Endothelial cell (in vitro differentiated cells): Measurements from ENCODE around the gene DQX1. TPM values are rescaled to one million over a fixed set of nuclear protein-coding genes. Genes with fewer than 3 reads are reported as not detected.

ENCODE experiments used
- DNase-seq: peaks from one replicate; pipeline ENCODE4 v3.0.0; 2021; ENCODE audit warnings: low spot score
- H3K27ac Mint-ChIP-seq: one replicate; pipeline ENCODE4 v1.8.0; 2021; ENCODE audit warnings: mixed read lengths, inconsistent platforms; ENCODE audit not compliant: unreplicated experiment
- H3K27me3 Mint-ChIP-seq: one replicate; pipeline ENCODE4 v1.8.0; 2021; ENCODE audit warnings: mild to moderate bottlenecking, moderate library complexity, mixed read lengths, inconsistent platforms; ENCODE audit not compliant: unreplicated experiment
- H3K36me3 Mint-ChIP-seq: one replicate; pipeline ENCODE4 v1.8.0; 2021; ENCODE audit warnings: mild to moderate bottlenecking, low read depth, mixed read lengths, inconsistent platforms; ENCODE audit not compliant: unreplicated experiment
- H3K4me1 Mint-ChIP-seq: one replicate; pipeline ENCODE4 v1.8.0; 2021; ENCODE audit warnings: mild to moderate bottlenecking, mixed read lengths, inconsistent platforms; ENCODE audit not compliant: unreplicated experiment
- H3K4me3 Mint-ChIP-seq: one replicate; pipeline ENCODE4 v1.8.0; 2021; ENCODE audit warnings: mild to moderate bottlenecking, mixed read lengths, inconsistent platforms; ENCODE audit not compliant: unreplicated experiment
- H3K9me3 Mint-ChIP-seq: one replicate; pipeline ENCODE4 v1.8.0; 2021; ENCODE audit warnings: mixed read lengths, inconsistent platforms; ENCODE audit not compliant: unreplicated experiment
- CTCF ChIP-seq: fragments of 200-600 bp; sonication (generic); IDR thresholded peaks from one replicate; pipeline ENCODE4 v1.5.0; 2021; ENCODE audit warnings: antibody characterized with exemption; ENCODE audit not compliant: unreplicated experiment
- total RNA-seq: library from RNA; stranded (reverse); fragmentation: NEBNext Ultra II Directional; extraction: Animal tissue kit (Norgen Biotek cat#: 25700); gene quantifications from one replicate; pipeline ENCODE4 v1.2.1, GENCODE V29; 2021; ENCODE audit not compliant: unreplicated experiment

The DQX1 gene
- total RNA-seq, 1 donor from 2014 or later: 3.5 TPM

GRCh38 chr2:74497777-74498499 lies 28.1 kb downstream of the DQX1 start:
- Mint-ChIP-seq H3K4me3 (peak overlapping the region; percentile 77), H3K27me3 (peaks cover 36% of the 10 kb centered on the region), H3K4me1 (peaks cover 13% of the 10 kb centered on the region), H3K9me3 (no peaks in the 10 kb centered on the region), H3K27ac (no peak overlapping the region), H3K36me3 (peaks cover 11% of the 10 kb centered on the region)
- DNase-seq: no peak
- no peak for TF ChIP-seq CTCF

GRCh38 chr2:74496997-74497776 lies 28.8 kb downstream of the DQX1 start:
- DNase-seq: no peak
- peaks cover 13% of the 10 kb centered on the region for H3K36me3 Mint-ChIP-seq
- H3K27me3 Mint-ChIP-seq: peaks cover 37% of the 10 kb centered on the region
- H3K4me3 Mint-ChIP-seq: peak overlapping the region; percentile 77
- H3K4me1 Mint-ChIP-seq: peaks cover 13% of the 10 kb centered on the region
- H3K27ac Mint-ChIP-seq: no peak overlapping the region
- H3K9me3 Mint-ChIP-seq: no peaks in the 10 kb centered on the region
- TF ChIP-seq CTCF: no peak

- Mint-ChIP-seq H3K27me3 (peaks cover 29% of the 10 kb centered on the region), H3K9me3 (no peaks in the 10 kb centered on the region), H3K27ac (no peak overlapping the region), H3K4me3 (no peak overlapping the region), H3K4me1 (peaks cover 13% of the 10 kb centered on the region), H3K36me3 (peaks cover 26% of the 10 kb centered on the region)
- DNase-seq: no peak
- no peak for TF ChIP-seq CTCF
Observed at GRCh38 chr2:74495440-74495839, 30.6 kb downstream of the DQX1 start.

- Mint-ChIP-seq H3K9me3 (no peaks in the 10 kb centered on the region), H3K36me3 (peaks cover 39% of the 10 kb centered on the region), H3K27ac (no peak overlapping the region), H3K4me1 (peaks cover 7% of the 10 kb centered on the region), H3K27me3 (peaks cover 22% of the 10 kb centered on the region), H3K4me3 (peak overlapping the region; percentile 39)
- no peak for DNase-seq
- TF ChIP-seq CTCF: no peak
Observed at GRCh38 chr2:74493546-74493945, 32.5 kb downstream of the DQX1 start.
